8988T (cell line): ENCODE measurements around the gene PTPN18.

Experiments
- DNase-seq: peaks from one replicate; pipeline ENCODE4 v3.0.0; 2011

The PTPN18 gene

GRCh38 chr2:130339885-130340745 is 15.7 kb upstream of the PTPN18 start:
- DNase-seq: no peak

GRCh38 chr2:130341562-130342019 is 14.3 kb upstream of the PTPN18 start:
- DNase-seq: no peak

GRCh38 chr2:130342020-130342532 is 13.8 kb upstream of the PTPN18 start:
- DNase-seq: peak; percentile 80

GRCh38 chr2:130342533-130343275 is 13.2 kb upstream of the PTPN18 start, which contains the start of gene IMP4:
TSS of gene IMP4 (plus strand) at chr2:130342897. CDS start at chr2:130342933, 36 bp downstream.
- DNase-seq: peak; percentile 69

DNA sequence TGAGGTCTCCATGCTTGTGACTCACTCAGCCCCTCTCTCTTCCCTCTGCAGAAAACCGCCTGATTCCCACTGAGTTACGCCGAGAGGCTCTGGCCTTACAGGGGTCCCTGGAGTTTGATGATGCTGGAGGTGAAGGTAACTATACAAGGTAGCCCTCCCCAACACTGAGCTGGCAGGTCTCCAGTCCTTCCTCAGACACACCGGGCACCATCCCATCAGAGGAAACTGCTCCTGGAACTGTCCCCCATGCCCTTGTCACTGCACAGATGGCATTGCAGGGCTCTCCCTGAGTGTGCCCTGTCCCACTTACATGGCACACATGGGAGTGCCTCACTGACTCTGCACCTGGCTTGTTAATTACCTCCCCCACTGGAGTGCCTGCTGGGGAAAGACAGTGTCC is 11.3 kb upstream of the PTPN18 start:
- no peak for DNase-seq

GRCh38 chr2:130345091-130345490 is 10.8 kb upstream of the PTPN18 start:
- DNase-seq: no peak

DNA sequence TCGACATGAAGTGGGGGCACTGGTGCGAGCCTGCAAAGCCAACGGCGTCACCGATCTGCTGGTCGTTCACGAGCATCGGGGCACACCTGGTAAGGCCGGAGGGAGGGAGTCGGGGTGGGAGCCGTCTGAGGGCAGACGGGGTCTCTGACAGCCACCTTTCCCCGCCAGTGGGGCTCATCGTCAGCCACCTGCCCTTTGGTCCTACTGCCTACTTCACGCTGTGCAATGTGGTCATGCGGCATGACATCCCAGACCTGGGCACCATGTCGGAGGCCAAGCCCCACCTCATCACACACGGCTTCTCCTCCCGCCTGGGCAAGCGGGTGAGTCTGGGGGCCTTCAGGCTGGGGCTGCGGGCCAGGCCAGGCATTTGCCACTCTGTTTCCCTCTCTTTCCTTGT is 10.2 kb upstream of the PTPN18 start:
- no peak for DNase-seq

DNA sequence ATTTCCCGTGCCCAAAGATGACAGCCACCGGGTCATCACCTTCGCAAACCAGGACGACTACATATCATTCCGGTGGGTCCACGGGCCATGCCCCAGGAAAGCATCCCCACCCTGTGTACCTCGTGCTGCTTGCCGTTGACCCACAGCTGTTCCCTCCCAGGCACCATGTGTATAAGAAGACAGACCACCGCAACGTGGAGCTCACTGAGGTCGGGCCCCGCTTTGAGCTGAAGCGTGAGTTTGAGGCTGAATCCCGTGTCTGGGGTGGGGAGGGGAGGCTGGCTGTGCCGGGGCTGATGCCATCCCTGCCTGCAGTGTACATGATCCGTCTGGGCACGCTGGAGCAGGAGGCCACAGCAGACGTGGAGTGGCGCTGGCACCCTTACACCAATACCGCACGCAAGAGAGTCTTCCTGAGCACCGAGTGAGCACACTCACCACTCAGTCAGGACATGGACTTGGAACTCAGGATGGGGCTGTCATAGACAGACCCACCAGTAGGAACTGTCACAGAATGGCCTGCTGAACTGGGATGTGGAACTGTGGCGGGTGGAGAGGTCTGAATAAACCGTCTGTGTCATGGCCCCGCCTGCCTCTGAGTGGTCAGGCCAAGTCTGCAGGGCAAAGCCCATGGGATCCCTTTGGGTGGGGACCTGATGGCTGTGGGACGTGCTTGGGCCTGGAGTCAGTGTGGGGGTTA is 9.7 kb upstream of the PTPN18 start:
- DNase-seq: no peak

DNA sequence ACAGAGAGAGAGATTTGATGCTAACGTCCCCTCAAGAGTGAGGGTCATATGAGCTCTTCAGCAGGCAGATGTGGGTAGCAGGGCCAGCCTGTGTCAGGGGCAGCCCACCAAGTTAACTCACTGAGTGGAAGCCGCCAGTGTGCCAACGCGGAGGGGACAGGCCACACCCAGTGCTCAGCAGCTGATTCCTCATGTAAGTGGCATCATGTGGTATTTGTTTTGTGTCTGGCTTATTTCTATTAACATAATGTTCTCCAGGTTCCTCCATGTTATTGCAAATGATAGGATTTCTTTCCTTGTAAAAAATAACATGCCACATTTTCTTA is 9.2 kb upstream of the PTPN18 start:
- no peak for DNase-seq

- no peak for DNase-seq
Observed at GRCh38 chr2:130347220-130347925, 8.5 kb upstream of the PTPN18 start.

DNA sequence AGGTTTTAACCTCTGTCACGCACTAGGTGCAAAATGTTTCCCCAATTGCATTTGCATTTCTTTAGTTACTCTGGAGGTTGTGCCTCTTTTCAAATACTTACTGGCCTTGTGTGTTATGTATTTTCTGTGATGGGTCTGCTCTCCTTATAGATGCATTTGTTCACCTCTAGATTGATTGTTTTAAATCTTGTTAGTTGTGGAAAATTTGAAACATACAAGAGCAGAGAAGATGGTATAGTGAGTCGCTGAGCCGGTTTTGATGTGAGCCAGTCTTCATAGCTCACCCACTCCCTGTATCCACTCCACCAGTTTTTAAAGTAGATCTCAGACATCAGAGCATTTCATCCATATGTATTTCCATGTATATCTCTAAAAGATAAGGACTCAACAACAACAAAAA is 6.7 kb upstream of the PTPN18 start:
- no peak for DNase-seq

DNA sequence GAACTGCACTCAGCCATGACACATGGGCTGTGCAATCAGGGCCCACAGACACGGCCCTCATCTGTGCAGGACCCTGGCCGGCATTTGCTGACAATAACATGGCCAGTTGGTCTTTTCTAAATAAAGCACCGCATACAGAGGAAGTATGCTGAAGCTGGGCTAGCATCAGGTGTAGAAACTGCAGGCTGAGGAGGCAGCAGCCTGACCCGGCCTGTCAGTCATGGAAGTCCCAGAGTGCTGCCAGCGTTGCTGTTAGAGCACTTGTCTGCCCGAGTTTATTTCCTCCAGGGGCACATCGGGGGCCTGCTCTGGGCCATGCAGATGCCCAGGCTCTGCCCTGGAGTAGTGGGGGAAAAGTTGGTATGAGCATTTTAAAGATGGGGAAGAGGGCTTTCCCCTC is 4.1 kb upstream of the PTPN18 start:
- DNase-seq: no peak

DNA sequence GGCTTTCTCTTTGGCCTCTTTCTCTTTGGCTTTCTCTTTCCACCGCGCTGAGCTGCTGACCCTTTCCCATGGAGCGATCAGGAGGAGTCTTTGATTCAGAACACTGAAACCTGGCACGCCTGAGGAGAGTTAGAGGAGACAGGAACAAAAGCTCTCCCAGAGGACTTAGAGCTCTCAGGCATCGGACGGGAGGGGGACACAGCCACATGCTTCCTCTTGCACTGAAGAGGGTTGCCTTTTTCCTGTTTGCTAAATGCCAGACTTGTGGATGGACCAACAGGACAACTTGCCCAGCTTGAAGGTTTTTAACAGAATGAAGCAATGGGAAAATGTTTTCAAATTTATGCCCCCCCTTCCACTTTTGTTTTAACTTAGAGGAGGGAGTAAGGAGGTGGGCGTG is 3.6 kb upstream of the PTPN18 start:
- no peak for DNase-seq

DNA sequence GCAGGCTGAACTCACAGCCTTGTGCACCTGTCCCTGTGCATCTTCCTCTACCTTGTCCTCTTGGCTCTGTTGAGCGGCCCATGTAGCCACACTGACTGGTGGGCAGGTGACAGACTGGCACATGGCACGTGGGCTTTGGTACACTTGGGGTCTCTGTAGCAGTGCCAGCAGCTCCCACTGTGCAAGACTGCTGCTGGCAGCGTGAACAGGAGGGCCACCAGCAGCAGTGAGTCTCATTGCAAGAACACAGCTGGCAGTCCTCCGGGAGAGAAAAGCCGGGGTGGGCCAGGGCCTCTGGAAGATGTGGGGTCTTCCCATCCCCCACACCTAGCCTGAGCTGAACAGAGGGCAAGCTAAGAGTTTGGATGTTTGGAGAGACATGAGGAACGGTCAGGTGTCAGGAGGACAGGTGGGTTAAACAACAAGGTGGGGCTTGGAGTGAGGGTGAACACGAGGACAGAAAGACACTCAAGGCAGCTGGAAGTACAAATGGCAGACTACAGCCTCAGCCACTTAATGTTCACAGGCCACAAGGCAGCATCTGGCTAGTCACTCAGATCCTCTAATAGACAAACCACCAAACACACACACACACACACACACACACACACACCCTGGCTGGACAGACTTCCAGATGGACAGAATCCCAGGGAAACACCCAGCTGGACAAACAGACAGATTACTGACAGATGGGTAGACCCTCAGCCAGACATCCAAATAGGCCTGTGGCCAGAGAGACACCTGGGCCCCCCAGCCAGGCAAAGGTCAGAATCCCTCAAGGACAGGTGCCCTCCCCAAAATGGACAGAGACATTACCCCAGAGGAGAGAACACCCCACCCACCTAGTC is 2.3 kb upstream of the PTPN18 start:
- DNase-seq: no peak

GRCh38 chr2:130354139-130354428 is 1.8 kb upstream of the PTPN18 start:
- no peak for DNase-seq

DNA sequence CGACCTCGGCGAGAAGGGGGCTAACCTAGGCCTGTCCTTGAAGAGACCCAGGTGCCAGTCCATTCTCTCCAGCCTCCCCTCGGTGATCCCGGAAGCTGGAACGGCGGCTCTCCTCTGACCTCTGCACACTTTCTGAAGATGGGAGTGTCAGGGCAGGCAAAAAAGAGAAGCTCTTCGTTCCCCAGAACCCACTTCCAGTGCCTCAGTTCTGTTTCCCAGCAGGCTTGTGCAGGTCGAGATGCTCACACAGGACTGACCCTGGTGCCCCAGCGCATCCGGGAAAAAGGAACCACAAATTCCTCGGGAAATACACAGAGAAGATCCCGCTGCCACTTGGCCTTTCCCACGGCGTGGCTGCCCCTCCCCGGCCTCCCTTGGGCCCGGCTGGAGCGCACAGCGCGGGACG is 681 bp upstream of the PTPN18 start:
- no peak for DNase-seq

DNA sequence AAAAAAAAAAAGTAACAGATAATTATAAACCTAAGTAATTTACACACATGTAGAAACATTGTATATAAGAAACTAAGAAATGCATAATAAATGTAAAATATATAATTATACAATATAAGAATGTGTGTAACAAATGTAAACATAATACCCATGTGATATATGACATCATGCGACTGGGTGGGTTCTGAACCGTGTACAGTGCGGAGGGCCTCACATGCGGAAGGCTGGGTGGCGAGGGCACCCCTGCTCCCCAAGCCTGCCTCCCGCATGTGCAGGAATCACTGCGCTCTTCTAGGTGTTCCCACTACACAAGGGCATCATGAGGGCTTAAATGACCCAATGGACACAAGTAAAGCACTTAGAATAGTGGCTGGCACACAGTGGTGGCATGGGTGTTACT is 2.0 kb downstream of the PTPN18 start:
- no peak for DNase-seq

DNA sequence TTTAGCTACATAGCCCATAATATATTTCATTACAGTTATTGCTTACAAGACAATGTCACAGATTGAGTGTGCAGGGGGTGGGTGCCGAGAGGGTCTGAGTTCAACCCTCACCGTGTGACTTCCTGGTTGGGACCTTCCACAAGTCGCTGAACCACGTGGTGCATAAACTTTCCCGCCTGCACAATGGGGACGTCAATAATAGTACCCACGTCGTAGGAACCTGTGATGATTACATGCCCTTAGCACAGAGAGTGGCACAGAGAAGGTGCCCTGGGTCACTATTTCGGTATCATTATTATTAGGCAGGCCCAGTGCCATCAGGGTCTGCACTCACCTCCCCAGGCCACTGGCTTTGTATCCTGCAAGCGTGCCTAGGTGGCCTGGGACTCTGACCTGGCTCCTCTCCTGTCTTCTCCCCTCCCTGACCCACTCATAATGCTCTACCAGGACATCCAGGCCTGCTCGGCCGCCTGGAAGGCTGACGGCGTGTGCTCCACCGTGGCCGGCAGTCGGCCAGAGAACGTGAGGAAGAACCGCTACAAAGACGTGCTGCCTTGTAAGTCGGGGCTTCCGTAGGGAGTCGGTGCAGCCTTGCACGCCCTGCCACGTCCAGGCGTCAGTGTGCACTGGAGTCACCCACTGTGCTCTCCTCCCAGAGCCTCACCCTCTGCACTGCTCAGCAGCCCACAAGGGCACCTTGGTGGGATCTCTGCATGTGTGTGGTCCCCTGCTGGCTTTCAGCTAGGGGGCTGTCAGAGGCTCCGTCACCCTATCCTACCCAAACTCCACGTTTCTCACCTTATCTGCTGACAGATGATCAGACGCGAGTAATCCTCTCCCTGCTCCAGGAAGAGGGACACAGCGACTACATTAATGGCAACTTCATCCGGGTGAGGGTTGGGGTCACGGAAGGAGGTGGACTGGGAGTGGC is 2.8 kb downstream of the PTPN18 start:
- DNase-seq: no peak

GRCh38 chr2:130359466-130359865 is 3.6 kb downstream of the PTPN18 start:
- no peak for DNase-seq

DNA sequence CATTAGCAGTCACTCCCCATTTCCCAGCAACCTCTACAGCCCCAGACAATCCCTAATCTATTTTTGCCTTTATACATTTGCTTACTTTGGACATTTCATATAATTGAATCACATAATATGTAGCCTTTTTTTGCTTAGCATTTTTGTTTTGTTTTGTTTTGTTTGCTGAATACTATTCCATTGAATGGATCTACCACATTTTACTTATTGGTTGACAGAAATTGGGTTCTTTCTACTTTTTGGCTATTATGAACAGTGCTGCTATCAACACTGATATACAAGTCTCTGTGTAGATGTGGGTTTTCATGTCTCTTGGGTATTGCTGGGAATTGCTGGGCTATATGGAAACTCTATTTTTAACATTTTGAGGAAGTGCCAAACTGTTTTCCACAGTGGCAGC is 7.6 kb downstream of the PTPN18 start:
- DNase-seq: no peak

GRCh38 chr2:130365075-130365474 is 9.2 kb downstream of the PTPN18 start:
- no peak for DNase-seq
